VCaP (cell line): ENCODE data around the gene AR.

ENCODE experiments used
- H3K27ac ChIP-seq: fragments of 450-650 bp; 2 replicates; pipeline ENCODE4 v1.5.1; 2017
- CTCF ChIP-seq: fragments of 450-650 bp; conservative IDR thresholded peaks from 2 replicates; pipeline ENCODE4 v1.5.1; 2017; ENCODE audit warnings: mild to moderate bottlenecking, moderate library complexity

AR gene

GRCh38 chrX:67543818-67544217, at the start of gene AR:
Gene AR, plus strand, starts transcription at chrX:67544021. Its CDS starts 1,126 bp downstream, at chrX:67545147.
- H3K27ac ChIP-seq, result peak within 1 kb of the TSS; percentile 78
- no peak for TF ChIP-seq CTCF

- no peak for TF ChIP-seq CTCF
Observed at GRCh38 chrX:67500617-67501016, 43.2 kb upstream of the AR start.

GRCh38 chrX:67503004-67503403, 40.8 kb upstream of the AR start:
- H3K27ac ChIP-seq, result no peak overlapping the region

More at GRCh38 chrX:67500617-67501016, 43.2 kb upstream of the AR start:
- H3K27ac ChIP-seq, result no peak overlapping the region

GRCh38 chrX:67503453-67503852, 40.4 kb upstream of the AR start:
- no peak for TF ChIP-seq CTCF
- H3K27ac ChIP-seq, result no peak overlapping the region

More at GRCh38 chrX:67503004-67503403, 40.8 kb upstream of the AR start:
- TF ChIP-seq CTCF, result no peak

GRCh38 chrX:67520671-67521070, 23.1 kb upstream of the AR start:
- no peak for TF ChIP-seq CTCF
- H3K27ac ChIP-seq, result no peak overlapping the region

GRCh38 chrX:67523002-67523681, 20.7 kb upstream of the AR start:
- H3K27ac ChIP-seq, result peak overlapping the region; percentile 89

GRCh38 chrX:67523932-67524331, 19.9 kb upstream of the AR start:
- TF ChIP-seq CTCF, result no peak
- H3K27ac ChIP-seq, result peak overlapping the region; percentile 89

More at GRCh38 chrX:67523002-67523681, 20.7 kb upstream of the AR start:
- no peak for TF ChIP-seq CTCF
